Measurements from ENCODE around the gene STRN4. TPM values are rescaled to one million over a fixed set of nuclear protein-coding genes. Genes with fewer than 3 reads are reported as not detected.

The STRN4 gene
- total RNA-seq (34.5 TPM), polyA plus RNA-seq (87.8 TPM)

- no peak for DNase-seq (ENCODE audit: extremely low spot score)
- Histone ChIP-seq H3K27ac (ENCODE audit: low read depth) (peak within 1 kb of the TSS; percentile 83), H3K4me1 (ENCODE audit: insufficient read depth) (no peaks in the 10 kb centered on the region), H3K4me3 (ENCODE audit: low read depth, low read length) (peak within 1 kb of the TSS; percentile 98), H3K36me3 (ENCODE audit: insufficient read depth) (no peaks in the 10 kb centered on the region)
- under 1% methylated on average over 65 of the region's 74 CpGs for whole genome bisulfite sequencing
Observed at GRCh38 chr19:46746281-46747057, at the start of gene STRN4. TSS of gene STRN4 (minus strand) at chr19:46746450. CDS start at chr19:46746430, 20 bp downstream.

GRCh38 chr19:46791944-46792343, 45.7 kb upstream of the STRN4 start:
- Histone ChIP-seq H3K4me3 (ENCODE audit: low read depth, low read length) (no peak overlapping the region), H3K27ac (ENCODE audit: low read depth) (no peak overlapping the region), H3K36me3 (ENCODE audit: insufficient read depth) (no peaks in the 10 kb centered on the region), H3K4me1 (ENCODE audit: insufficient read depth) (no peaks in the 10 kb centered on the region)
- no peak for DNase-seq (ENCODE audit: extremely low spot score)
- 43% methylated on average over 5 of the region's 5 CpGs for WGBS

GRCh38 chr19:46789371-46789770, 43.1 kb upstream of the STRN4 start:
- no peaks in the 10 kb centered on the region for H3K36me3 ChIP-seq (ENCODE audit: insufficient read depth)
- WGBS = 89% methylated on average over 8 of the region's 8 CpGs
- H3K4me1 ChIP-seq (ENCODE audit: insufficient read depth) = no peaks in the 10 kb centered on the region
- no peak overlapping the region for H3K4me3 ChIP-seq (ENCODE audit: low read depth, low read length)
- DNase-seq (ENCODE audit: extremely low spot score) = no peak
- H3K27ac ChIP-seq (ENCODE audit: low read depth) = no peak overlapping the region

GRCh38 chr19:46788968-46789338, 42.7 kb upstream of the STRN4 start:
- Histone ChIP-seq H3K4me3 (ENCODE audit: low read depth, low read length) (no peak overlapping the region), H3K27ac (ENCODE audit: low read depth) (no peak overlapping the region), H3K36me3 (ENCODE audit: insufficient read depth) (no peaks in the 10 kb centered on the region), H3K4me1 (ENCODE audit: insufficient read depth) (no peaks in the 10 kb centered on the region)
- WGBS = 62% methylated on average over 9 of the region's 9 CpGs
- no peak for DNase-seq (ENCODE audit: extremely low spot score)

GRCh38 chr19:46788262-46788967, 42.2 kb upstream of the STRN4 start, which contains the start of gene SLC1A5:
TSS of gene SLC1A5 (minus strand) at chr19:46788594. CDS start at chr19:46787965, 629 bp downstream.
- WGBS = under 1% methylated on average over 46 of the region's 46 CpGs
- H3K4me3 ChIP-seq (ENCODE audit: low read depth, low read length) = peak within 1 kb of the TSS; percentile 82
- H3K27ac ChIP-seq (ENCODE audit: low read depth) = peak within 1 kb of the TSS; percentile 95
- H3K36me3 ChIP-seq (ENCODE audit: insufficient read depth) = no peaks in the 10 kb centered on the region
- DNase-seq (ENCODE audit: extremely low spot score) = peak; percentile 88
- no peaks in the 10 kb centered on the region for H3K4me1 ChIP-seq (ENCODE audit: insufficient read depth)

- peak; percentile 20 for DNase-seq (ENCODE audit: extremely low spot score)
- Histone ChIP-seq H3K27ac (ENCODE audit: low read depth) (peak overlapping the region; percentile 95), H3K4me3 (ENCODE audit: low read depth, low read length) (peak overlapping the region; percentile 82), H3K36me3 (ENCODE audit: insufficient read depth) (no peaks in the 10 kb centered on the region), H3K4me1 (ENCODE audit: insufficient read depth) (no peaks in the 10 kb centered on the region)
- WGBS = under 1% methylated on average over 80 of the region's 80 CpGs
Observed at GRCh38 chr19:46787331-46788261, 41.3 kb upstream of the STRN4 start.

- DNase-seq (ENCODE audit: extremely low spot score) = no peak
- Histone ChIP-seq H3K36me3 (ENCODE audit: insufficient read depth) (no peaks in the 10 kb centered on the region), H3K4me1 (ENCODE audit: insufficient read depth) (no peaks in the 10 kb centered on the region), H3K27ac (ENCODE audit: low read depth) (peak overlapping the region; percentile 95), H3K4me3 (ENCODE audit: low read depth, low read length) (peak overlapping the region; percentile 82)
- 7% methylated on average over 5 of the region's 5 CpGs for WGBS
Observed at GRCh38 chr19:46787040-46787330, 40.7 kb upstream of the STRN4 start.

GRCh38 chr19:46786236-46787039, 40.2 kb upstream of the STRN4 start:
- Histone ChIP-seq H3K4me1 (ENCODE audit: insufficient read depth) (no peaks in the 10 kb centered on the region), H3K36me3 (ENCODE audit: insufficient read depth) (no peaks in the 10 kb centered on the region), H3K27ac (ENCODE audit: low read depth) (peak overlapping the region; percentile 95), H3K4me3 (ENCODE audit: low read depth, low read length) (peak overlapping the region; percentile 82)
- WGBS = 5% methylated on average over 20 of the region's 20 CpGs
- peak; percentile 52 for DNase-seq (ENCODE audit: extremely low spot score)

- H3K4me1 ChIP-seq (ENCODE audit: insufficient read depth) = no peaks in the 10 kb centered on the region
- H3K36me3 ChIP-seq (ENCODE audit: insufficient read depth) = no peaks in the 10 kb centered on the region
- H3K27ac ChIP-seq (ENCODE audit: low read depth) = no peak overlapping the region
- no peak for DNase-seq (ENCODE audit: extremely low spot score)
- 39% methylated on average over 4 of the region's 4 CpGs for WGBS
- peak overlapping the region; percentile 82 for H3K4me3 ChIP-seq (ENCODE audit: low read depth, low read length)
Observed at GRCh38 chr19:46785980-46786235, 39.7 kb upstream of the STRN4 start.

- no peak for DNase-seq (ENCODE audit: extremely low spot score)
- 55% methylated on average over 19 of the region's 19 CpGs for WGBS
- H3K4me3 ChIP-seq (ENCODE audit: low read depth, low read length) = peak overlapping the region; percentile 18
- H3K4me1 ChIP-seq (ENCODE audit: insufficient read depth) = no peaks in the 10 kb centered on the region
- H3K27ac ChIP-seq (ENCODE audit: low read depth) = peak overlapping the region; percentile 33
- no peaks in the 10 kb centered on the region for H3K36me3 ChIP-seq (ENCODE audit: insufficient read depth)
Observed at GRCh38 chr19:46785054-46785979, 39.1 kb upstream of the STRN4 start.

- Histone ChIP-seq H3K4me3 (ENCODE audit: low read depth, low read length) (peak overlapping the region; percentile 18), H3K27ac (ENCODE audit: low read depth) (peak overlapping the region; percentile 43), H3K36me3 (ENCODE audit: insufficient read depth) (no peaks in the 10 kb centered on the region), H3K4me1 (ENCODE audit: insufficient read depth) (no peaks in the 10 kb centered on the region)
- peak; percentile 45 for DNase-seq (ENCODE audit: extremely low spot score)
- WGBS = 35% methylated on average over 17 of the region's 17 CpGs
Observed at GRCh38 chr19:46784262-46785053, 38.2 kb upstream of the STRN4 start.

GRCh38 chr19:46783670-46784069, 37.4 kb upstream of the STRN4 start:
- H3K27ac ChIP-seq (ENCODE audit: low read depth) = no peak overlapping the region
- H3K36me3 ChIP-seq (ENCODE audit: insufficient read depth) = no peaks in the 10 kb centered on the region
- H3K4me1 ChIP-seq (ENCODE audit: insufficient read depth) = no peaks in the 10 kb centered on the region

More at GRCh38 chr19:46783670-46784069, 37.4 kb upstream of the STRN4 start:
- DNase-seq (ENCODE audit: extremely low spot score) = no peak
- no peak overlapping the region for H3K4me3 ChIP-seq (ENCODE audit: low read depth, low read length)
- 57% methylated on average over 2 of the region's 2 CpGs for WGBS
